Kidney (tissue), 14 donors: ENCODE measurements around the gene MAP7D3. TPM values are rescaled to one million over a fixed set of nuclear protein-coding genes. Genes with fewer than 3 reads are reported as not detected.

ENCODE experiments used
- DNase-seq, 5 donors: peaks; one replicate each; pipeline ENCODE4 v3.0.0-alpha.2; 2013 to 2020
- FAIRE-seq: peaks from 2 replicates; lab custom pipeline; 2012; peaks lifted over from hg19 to GRCh38; lab: Jason Lieb, UNC
- H3K27ac ChIP-seq, 2 donors: one replicate each; pipeline ENCODE4 v1.7.0; 2013; ENCODE audit warnings: low read depth in 2 of 2, low read length in 2 of 2, inconsistent platforms in 1 of 2
- H3K27me3 ChIP-seq: one replicate; pipeline ENCODE4 v1.7.1; 2013; ENCODE audit warnings: low read length, inconsistent platforms; ENCODE audit not compliant: control insufficient read depth, insufficient read depth
- H3K36me3 ChIP-seq, 3 donors: one replicate each; pipeline versions ENCODE4 v1.7.0 to v1.7.1; 2013; ENCODE audit warnings: low read length in 3 of 3, control low read depth in 1 of 3, inconsistent platforms in 1 of 3; ENCODE audit not compliant: insufficient read depth in 3 of 3, control insufficient read depth in 2 of 3
- H3K4me1 ChIP-seq, 3 donors: one replicate each; pipeline versions ENCODE4 v1.7.0 to v1.7.1; 2013; ENCODE audit warnings: low read length in 3 of 3, inconsistent platforms in 1 of 3, low read depth in 1 of 3; ENCODE audit not compliant: control insufficient read depth in 2 of 3, insufficient read depth in 2 of 3
- H3K4me3 ChIP-seq, 3 donors: one replicate each; pipeline versions ENCODE4 v1.7.0 to v1.8.1; 2013; ENCODE audit warnings: low read length in 3 of 3, control low read depth in 1 of 3, inconsistent platforms in 1 of 3
- H3K9ac ChIP-seq, 3 donors: one replicate each; pipeline versions ENCODE4 v1.7.0 to v1.7.1; 2013; ENCODE audit warnings: low read length in 3 of 3, control low read depth in 1 of 3, inconsistent platforms in 1 of 3
- H3K9me3 ChIP-seq, 3 donors: one replicate each; pipeline versions ENCODE4 v1.7.0 to v1.7.1; 2013; ENCODE audit warnings: low read length in 3 of 3, control low read depth in 1 of 3, inconsistent platforms in 1 of 3; ENCODE audit not compliant: control insufficient read depth in 2 of 3, insufficient read depth in 1 of 3
- CTCF ChIP-seq: IDR thresholded peaks from 3 replicates; pipeline ENCODE4 v1.5.1; 2012; ENCODE audit warnings: mild to moderate bottlenecking, moderate library complexity, borderline replicate concordance; ENCODE audit not compliant: insufficient read depth; ENCODE audit errors: extremely low read depth
- intact Hi-C: fragments of 100-400 bp; cut with DNase I; formaldehyde crosslinking; loops from one replicate; pipeline ENCODE4 v1.11.1; 2022
- polyA plus RNA-seq: library from polyadenylated mRNA; stranded (reverse); fragments of 350-450 nt; fragmentation: Illumina TruSeq; extraction: RNeasy Lipid Tissue Mini Kit (QIAGEN cat#74804); gene quantifications from one replicate; pipeline ENCODE4 v1.2.3, GENCODE V29; 2014; ENCODE audit warnings: low read depth, low replicate concordance; ENCODE audit not compliant: insufficient read depth
- total RNA-seq: library from RNA; stranded (reverse); fragmentation: NEBNext Ultra II Directional; extraction: Animal tissue kit (Norgen Biotek cat#: 25700); gene quantifications from one replicate; pipeline ENCODE4 v1.2.1, GENCODE V29; 2021
- donor health status: control.
- donor health status: control.
- donor health status: control.
- donor health status: control.
- donor health status: control.
- donor health status: DM: yes; HTN: yes; CAD: no.
- donor health status: Normal renal cell carcinoma (clear cell type).

MAP7D3 gene
- total and polyA plus RNA-seq, 2 donors from 2014 or later: 5.7 to 13.9 TPM

- no peak for TF ChIP-seq CTCF
- Histone ChIP-seq H3K4me3 (no peak overlapping the region), H3K27me3 (peaks cover 4% of the 10 kb centered on the region), H3K36me3 (peaks cover 0 to 10% (median 0%) of the 10 kb centered on the region in 3 donors), H3K9me3 (no peaks in the 10 kb centered on the region), H3K27ac (no peak overlapping the region), H3K9ac (no peak overlapping the region), H3K4me1 (peaks cover 0 to 5% (median 0%) of the 10 kb centered on the region in 3 donors)
- intact Hi-C loops: no loop called here
- peak in 1 of 5 donors; percentile 53 for DNase-seq
- peak; percentile 6 for FAIRE-seq
These were observed 41.0 kb downstream of the MAP7D3 start for GRCh38 chrX:136210243-136210642.

- peaks cover 0 to 10% (median 0%) of the 10 kb centered on the region in 3 donors for H3K36me3 ChIP-seq
- H3K4me1 ChIP-seq: peaks cover 0 to 5% (median 0%) of the 10 kb centered on the region in 3 donors
- no peaks in the 10 kb centered on the region for H3K9me3 ChIP-seq
- intact Hi-C loops: no loop called here
- no peak overlapping the region for H3K27ac ChIP-seq
- TF ChIP-seq CTCF: no peak
- peaks cover 4% of the 10 kb centered on the region for H3K27me3 ChIP-seq
- no peak overlapping the region for H3K9ac ChIP-seq
- DNase-seq: no peak
- FAIRE-seq: no peak
- H3K4me3 ChIP-seq: no peak overlapping the region
These were observed 41.4 kb downstream of the MAP7D3 start for GRCh38 chrX:136209751-136210150.

- TF ChIP-seq CTCF: peak; percentile 57
- Histone ChIP-seq H3K4me1 (peaks cover 0 to 5% (median 0%) of the 10 kb centered on the region in 3 donors), H3K4me3 (no peak overlapping the region), H3K9ac (no peak overlapping the region), H3K9me3 (no peaks in the 10 kb centered on the region), H3K27ac (peak overlapping the region in 1 of 2 donors; percentile 17), H3K36me3 (peaks cover 0 to 10% (median 0%) of the 10 kb centered on the region in 3 donors), H3K27me3 (peaks cover 4% of the 10 kb centered on the region)
- FAIRE-seq (no peak), DNase-seq (peak in 3 of 5 donors; percentile 24 to 48 (median 45))
- intact Hi-C loops: no loop called here
These were observed 42.0 kb downstream of the MAP7D3 start for GRCh38 chrX:136209016-136209738.
